Nasal cavity respiratory epithelium epithelial cell of viscerocranial mucosa (primary cell): ENCODE results near the gene RNF224. TPM values are rescaled to one million over a fixed set of nuclear protein-coding genes. Genes with fewer than 3 reads are reported as not detected.

Experiments used
- total RNA-seq: library from RNA; depleted of rRNA; stranded (reverse); fragments of >200 nt; gene quantifications from 2 replicates; pipeline ENCODE4 v1.2.3, GENCODE V29; 2014

RNF224 gene
- total RNA-seq, 1 donor from 2014 or later, result 0.28 TPM

Other genes with a start within 250 kb of the RNF224 start
- gene PTGDS, start 250.0 kb upstream of the RNF224 start, total RNA-seq, result not detected in 2 replicates
- gene LCNL1, start 244.5 kb upstream of the RNF224 start, total RNA-seq, result not detected in 2 replicates
- 7.8 and 9.9 TPM in 2 replicates for gene PAXX, start 235.1 kb upstream of the RNF224 start, total RNA-seq
- 4.4 and 6.7 TPM in 2 replicates for gene CLIC3, start 230.9 kb upstream of the RNF224 start, total RNA-seq
- 4.1 and 48.2 TPM in 2 replicates for gene ABCA2, start 199.3 kb upstream of the RNF224 start, total RNA-seq
- gene FUT7, start 195.4 kb upstream of the RNF224 start, total RNA-seq, result not detected in 2 replicates
- gene NPDC1, start 181.3 kb upstream of the RNF224 start, total RNA-seq, result 3.8 and 16.7 TPM in 2 replicates
- gene ENTPD2, start 173.4 kb upstream of the RNF224 start, total RNA-seq, result 1.8 and 3.1 TPM in 2 replicates
- 0.85 and 2.1 TPM in 2 replicates for gene SAPCD2, start 156.9 kb upstream of the RNF224 start, total RNA-seq
- 4.8 and 6.3 TPM in 2 replicates for gene UAP1L1, start 150.0 kb upstream of the RNF224 start, total RNA-seq
- gene MAN1B1, start 140.5 kb upstream of the RNF224 start, total RNA-seq, result 62.5 and 67.1 TPM in 2 replicates
- 62.2 and 81.7 TPM in 2 replicates for gene DPP7, start 112.8 kb upstream of the RNF224 start, total RNA-seq
- gene GRIN1, start 88.3 kb upstream of the RNF224 start, total RNA-seq, result 0.57 and 1.0 TPM in 2 replicates
- gene LRRC26, start 57.5 kb upstream of the RNF224 start, total RNA-seq, result 2.1 TPM in 1 of 2 replicates, not detected in the other
- gene TMEM210, start 55.4 kb upstream of the RNF224 start, total RNA-seq, result not detected in 2 replicates
- 17.4 and 24.1 TPM in 2 replicates for gene ANAPC2, start 38.9 kb upstream of the RNF224 start, total RNA-seq
- 46.5 and 57.4 TPM in 2 replicates for gene SSNA1, start 38.8 kb upstream of the RNF224 start, total RNA-seq
- gene TPRN, start 26.8 kb upstream of the RNF224 start, total RNA-seq, result 3.6 and 4.8 TPM in 2 replicates
- 33.0 and 38.3 TPM in 2 replicates for gene TMEM203, start 21.9 kb upstream of the RNF224 start, total RNA-seq
- 5.8 and 7.3 TPM in 2 replicates for gene NDOR1, start 21.8 kb upstream of the RNF224 start, total RNA-seq
- 0.34 and 0.78 TPM in 2 replicates for gene RNF208, start 5.3 kb upstream of the RNF224 start, total RNA-seq
- 1.6 and 3.8 TPM in 2 replicates for gene CYSRT1, start 2.3 kb upstream of the RNF224 start, total RNA-seq
- gene SLC34A3, start 3.4 kb downstream of the RNF224 start, total RNA-seq, result under 0.01 TPM in 1 of 2 replicates, not detected in the other
- gene TUBB4B, start 13.8 kb downstream of the RNF224 start, total RNA-seq, result 97.1 and 124 TPM in 2 replicates
- gene STPG3, start 23.8 kb downstream of the RNF224 start, total RNA-seq, result not detected in 2 replicates
- gene NELFB, start 27.8 kb downstream of the RNF224 start, total RNA-seq, result 54.0 and 66.1 TPM in 2 replicates
- 14.7 and 34.9 TPM in 2 replicates for gene TOR4A, start 50.2 kb downstream of the RNF224 start, total RNA-seq
- gene NRARP, start 74.8 kb downstream of the RNF224 start, total RNA-seq, result 6.2 and 23.3 TPM in 2 replicates
- 6.5 and 10.6 TPM in 2 replicates for gene EXD3, start 195.7 kb downstream of the RNF224 start, total RNA-seq
- gene NOXA1, start 195.9 kb downstream of the RNF224 start, total RNA-seq, result 0.68 and 3.3 TPM in 2 replicates
- 0.36 TPM in 1 of 2 replicates, not detected in the other for gene ENTPD8, start 213.9 kb downstream of the RNF224 start, total RNA-seq
- 18.8 and 30.0 TPM in 2 replicates for gene NSMF, start 231.8 kb downstream of the RNF224 start, total RNA-seq